ENCODE data around the gene TRAPPC2L.

DNA sequence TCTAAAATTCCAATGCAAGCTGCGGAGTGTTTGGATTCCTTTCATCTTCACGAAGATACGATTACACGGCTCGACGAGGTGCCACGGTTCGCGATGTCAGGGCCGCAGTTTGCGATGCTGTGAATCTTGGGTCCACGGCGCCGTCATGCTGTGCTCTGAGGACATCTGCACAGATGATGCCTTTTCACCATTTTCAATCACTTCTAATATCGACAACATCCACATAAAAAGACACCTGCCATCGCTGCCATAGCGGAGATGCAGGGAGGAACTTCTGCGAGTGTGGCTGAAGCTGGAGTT is 38.4 kb upstream of the TRAPPC2L start:
- TF ChIP-seq POLR2AphosphoS5 (IDR thresholded peaks at IDR 0.05) (no peak), CTCF (IDR thresholded peaks at IDR 0.05 in 8 of 11, conservative IDR thresholded peaks at IDR 0.05 in 3 of 11) (no peak), POLR2A (IDR thresholded peaks at IDR 0.05) (no peak)
